ENCODE measurements around the gene BRINP1.
"Not testable (repeated sequence)": the region's sequence is repeated elsewhere in the genome, so short reads cannot be mapped to it uniquely, and the experiment has no call there.

BRINP1 gene

GRCh38 chr9:119215651-119216050 lies 153.6 kb downstream of the BRINP1 start:
- no peak for DNase-seq (ENCODE audit: low read depth in 1 of 2, low spot score in 1 of 2)

- no peak for DNase-seq (ENCODE audit: low read depth in 1 of 2, low spot score in 1 of 2)
Measured at GRCh38 chr9:119213471-119213870, 155.8 kb downstream of the BRINP1 start.

GRCh38 chr9:119197893-119198607 lies 171.2 kb downstream of the BRINP1 start:
- no peak for DNase-seq (ENCODE audit: low read depth in 1 of 2, low spot score in 1 of 2)

GRCh38 chr9:119195521-119195920 lies 173.7 kb downstream of the BRINP1 start:
- no peak for DNase-seq (ENCODE audit: low read depth in 1 of 2, low spot score in 1 of 2)

DNA sequence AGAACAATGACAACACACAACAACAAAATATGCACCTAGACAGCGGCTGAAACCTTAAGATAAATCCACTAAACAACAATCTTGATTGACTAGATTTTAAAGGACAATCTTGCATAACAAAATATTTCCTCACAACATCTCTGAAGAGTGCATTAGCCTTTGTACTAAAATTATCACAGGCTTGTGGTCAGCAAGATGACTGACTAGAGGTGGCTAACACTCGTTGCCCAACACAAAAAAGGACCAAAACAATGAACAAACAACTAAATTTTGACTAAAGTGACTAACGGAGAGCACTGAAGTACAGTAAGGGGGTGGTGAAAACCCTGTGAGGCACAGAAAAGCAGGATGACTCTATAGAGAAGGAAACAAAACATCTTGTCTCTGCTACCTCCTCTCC lies 183.9 kb downstream of the BRINP1 start:
- no peak for DNase-seq (ENCODE audit: low read depth in 1 of 2, low spot score in 1 of 2)

GRCh38 chr9:119184265-119184936 lies 184.8 kb downstream of the BRINP1 start:
- DNase-seq (ENCODE audit: low read depth in 1 of 2, low spot score in 1 of 2) = no peak

GRCh38 chr9:119181561-119181960 lies 187.7 kb downstream of the BRINP1 start:
- DNase-seq (ENCODE audit: low read depth in 1 of 2, low spot score in 1 of 2) = no peak

- DNase-seq (ENCODE audit: low read depth in 1 of 2, low spot score in 1 of 2) = no peak
Measured at GRCh38 chr9:119180897-119181296, 188.3 kb downstream of the BRINP1 start.

GRCh38 chr9:119179701-119180100 lies 189.5 kb downstream of the BRINP1 start:
- no peak for DNase-seq (ENCODE audit: low read depth in 1 of 2, low spot score in 1 of 2)

DNA sequence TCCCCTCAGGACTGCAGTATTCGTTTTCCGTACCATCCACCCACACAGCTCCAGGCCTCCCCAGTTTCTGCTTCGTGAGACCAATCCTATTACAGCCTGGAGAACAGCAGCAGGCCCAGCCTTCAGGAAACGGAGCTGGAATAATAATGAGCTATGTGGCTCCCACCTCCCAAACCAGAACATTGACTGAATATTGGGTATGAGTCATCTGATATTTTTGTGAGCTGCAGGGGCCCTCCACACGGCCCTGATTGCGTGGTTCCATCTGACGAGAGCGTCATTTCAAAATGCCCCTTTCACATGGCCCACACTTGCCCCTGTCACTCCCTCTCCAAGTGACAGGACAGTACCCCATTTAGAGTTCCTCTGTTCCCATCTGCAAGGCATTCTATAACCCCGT lies 192.0 kb downstream of the BRINP1 start:
- no peak for DNase-seq (ENCODE audit: low read depth in 1 of 2, low spot score in 1 of 2)

DNA sequence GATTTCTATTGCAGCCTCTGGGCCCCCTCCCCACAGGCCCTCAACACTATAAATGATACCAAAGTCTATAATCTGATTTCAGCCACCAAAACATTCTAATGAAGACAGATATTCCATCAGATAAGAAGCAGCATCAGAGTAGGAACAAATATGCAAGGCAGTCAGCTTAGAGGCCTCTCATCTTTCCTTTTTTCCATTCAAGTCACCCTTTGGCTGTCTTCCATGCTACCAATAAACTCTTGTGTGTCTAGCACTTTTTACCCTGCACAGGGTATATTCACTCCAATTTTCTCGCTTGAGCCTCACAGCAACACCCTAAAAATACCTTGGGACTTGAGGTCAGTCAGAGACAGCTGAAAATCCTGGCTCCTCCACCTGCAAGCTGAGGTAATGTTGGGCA lies 193.7 kb downstream of the BRINP1 start:
- no peak for DNase-seq (ENCODE audit: low read depth in 1 of 2, low spot score in 1 of 2)

GRCh38 chr9:119169222-119169621 lies 200.0 kb downstream of the BRINP1 start:
- DNase-seq (ENCODE audit: low read depth in 1 of 2, low spot score in 1 of 2) = not testable (repeated sequence)

DNA sequence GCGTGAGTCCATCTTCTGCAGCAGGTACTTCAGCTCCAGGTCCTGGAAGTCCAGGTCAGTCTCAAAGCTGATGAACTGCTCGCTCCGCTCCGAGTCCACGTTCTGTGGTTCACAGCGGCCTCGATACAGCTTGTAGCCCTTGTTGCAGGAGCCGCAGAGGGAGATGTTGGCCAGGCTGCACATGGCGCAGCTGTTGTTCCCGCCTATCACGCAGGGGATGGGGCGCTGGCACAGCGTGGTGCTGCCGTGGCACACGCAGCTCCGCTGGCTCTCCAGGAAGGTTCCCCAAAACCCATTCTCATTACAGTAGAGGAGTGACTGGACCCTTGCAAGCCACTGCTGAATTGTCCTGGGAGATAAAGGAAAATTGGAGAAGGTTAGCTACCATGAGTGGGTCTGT lies 201.4 kb downstream of the BRINP1 start:
- DNase-seq (ENCODE audit: low read depth in 1 of 2, low spot score in 1 of 2) = no peak

- DNase-seq (ENCODE audit: low read depth in 1 of 2, low spot score in 1 of 2) = no peak
Measured at GRCh38 chr9:119167267-119167666, 202.0 kb downstream of the BRINP1 start.

GRCh38 chr9:119166096-119166495 lies 203.1 kb downstream of the BRINP1 start:
- DNase-seq (ENCODE audit: low read depth in 1 of 2, low spot score in 1 of 2) = no peak

DNA sequence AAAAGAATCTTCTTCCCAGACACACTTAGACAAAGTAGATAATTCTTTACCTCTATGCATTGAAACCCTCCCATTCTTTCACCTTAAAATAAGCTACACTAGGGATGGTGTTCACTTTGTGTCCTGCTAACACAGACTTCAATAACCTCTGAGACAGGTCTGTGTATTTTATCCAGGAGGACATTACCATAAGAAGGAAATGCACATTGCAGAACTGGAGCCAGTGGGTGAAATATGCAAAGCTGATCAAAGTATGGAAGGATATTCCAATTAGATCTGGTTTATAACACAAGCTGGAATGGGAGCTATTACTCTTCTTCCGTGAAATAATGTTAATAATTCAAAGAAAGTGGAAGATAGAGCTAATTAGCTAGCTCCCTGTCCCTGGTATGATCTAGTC lies 204.1 kb downstream of the BRINP1 start:
- DNase-seq (ENCODE audit: low read depth in 1 of 2, low spot score in 1 of 2) = no peak

- no peak for DNase-seq (ENCODE audit: low read depth in 1 of 2, low spot score in 1 of 2)
Measured at GRCh38 chr9:119164716-119165115, 204.5 kb downstream of the BRINP1 start.

GRCh38 chr9:119160551-119160950 lies 208.7 kb downstream of the BRINP1 start:
- DNase-seq (ENCODE audit: low read depth in 1 of 2, low spot score in 1 of 2) = no peak

GRCh38 chr9:119159386-119159785 lies 209.8 kb downstream of the BRINP1 start:
- DNase-seq (ENCODE audit: low read depth in 1 of 2, low spot score in 1 of 2) = no peak

DNA sequence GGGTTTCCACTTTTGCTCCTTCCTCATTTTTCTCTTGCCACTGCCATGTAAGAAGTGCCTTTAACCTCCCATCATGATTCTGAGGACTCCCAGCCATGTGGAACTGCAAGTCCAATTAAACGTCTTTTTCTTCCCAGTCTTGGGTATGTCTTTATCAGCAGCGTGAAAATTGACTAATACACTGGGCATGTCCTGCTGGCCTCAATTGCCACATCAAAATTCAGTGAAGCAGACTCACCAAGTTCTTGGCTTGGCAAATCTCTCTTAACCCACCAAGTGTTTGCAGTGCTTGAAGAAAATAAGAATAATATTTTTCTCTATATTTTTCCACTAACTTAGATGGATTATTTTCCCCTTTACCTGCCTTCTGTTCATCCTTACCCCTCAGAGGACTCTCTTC lies 212.0 kb downstream of the BRINP1 start:
- DNase-seq (ENCODE audit: low read depth in 1 of 2, low spot score in 1 of 2) = no peak

DNA sequence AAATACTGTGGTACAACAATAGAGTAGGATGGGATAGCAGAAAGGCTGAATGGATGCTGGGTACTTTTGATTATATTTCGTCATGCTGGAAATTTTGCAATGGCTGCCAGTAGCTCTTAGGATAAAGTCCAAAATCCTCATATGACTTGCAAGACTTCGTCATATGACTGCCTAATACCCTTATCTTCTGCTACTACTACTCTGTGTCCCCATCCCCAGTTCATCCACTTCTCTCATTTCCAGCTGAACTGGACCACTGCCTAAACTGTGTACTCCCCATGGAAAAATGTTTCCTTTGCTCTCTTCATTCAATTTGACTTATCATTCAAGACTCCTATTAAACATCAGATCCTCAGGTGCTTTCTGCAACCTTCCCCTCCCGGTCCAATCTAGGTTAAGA lies 212.9 kb downstream of the BRINP1 start:
- DNase-seq (ENCODE audit: low read depth in 1 of 2, low spot score in 1 of 2) = no peak

- no peak for DNase-seq (ENCODE audit: low read depth in 1 of 2, low spot score in 1 of 2)
Measured at GRCh38 chr9:119154527-119154926, 214.7 kb downstream of the BRINP1 start.

- DNase-seq (ENCODE audit: low read depth in 1 of 2, low spot score in 1 of 2) = no peak
Measured at GRCh38 chr9:119153402-119153801, 215.8 kb downstream of the BRINP1 start.

All from stimulated activated CD4-positive, alpha-beta T cell treated with anti-CD3 and anti-CD28 coated beads, Interleukin-15, amount 100 ng/mL, for 1 hour (primary cell).